ENCODE measurements around the gene TNFRSF6B. TPM values are rescaled to one million over a fixed set of nuclear protein-coding genes. Genes with fewer than 3 reads are reported as not detected.
"Not testable (repeated sequence)": the region's sequence is repeated elsewhere in the genome, so short reads cannot be mapped to it uniquely, and the experiment has no call there.

The TNFRSF6B gene
- total RNA-seq, 1 experiment from 2014 or later: not detected

GRCh38 chr20:63658749-63659187, 37.7 kb upstream of the TNFRSF6B start:
- Histone ChIP-seq H3K36me3 (ENCODE audit: low read depth) (peaks cover 8% of the 10 kb centered on the region), H3F3A (ENCODE audit: insufficient read depth, low read depth) (peaks cover 7% of the 10 kb centered on the region; the same call in 1 of the 2 replicates), H3K9me3 (ENCODE audit: insufficient read depth, low read depth) (no peaks in the 10 kb centered on the region), H3K4me3 (peak overlapping the region; percentile 90), H3K27ac (no peak overlapping the region), H3K9me2 (ENCODE audit: insufficient read depth) (no peaks in the 10 kb centered on the region), H2AFZ (peak overlapping the region; percentile 92), H3K4me2 (peak overlapping the region; percentile 96), H4K20me1 (ENCODE audit: insufficient read depth) (no peaks in the 10 kb centered on the region), H3K27me3 (ENCODE audit: insufficient read depth, low read depth) (no peaks in the 10 kb centered on the region), H3K4me1 (replicated peaks; ENCODE audit: insufficient read depth) (peaks cover 18% of the 10 kb centered on the region), H3K79me2 (ENCODE audit: low read depth) (peaks cover 25% of the 10 kb centered on the region)
- TSS peak; percentile 42 for BruUV-seq (replicated peaks)
- no peak for TF ChIP-seq CTCF (conservative IDR thresholded peaks at IDR 0.05)
- DNase-seq: no peak
- ChIA-PET POLR2A (ENCODE audit: unreplicated experiment) (interaction anchor here (0.8 to 1.0 kb wide), 2 partner anchors 40 to 206 kb away, joined by 3 to 5 read pairs; partner anchors contain the start of gene TPD52L2), CTCF (interaction anchor here (0.6 to 1.3 kb wide), 4 partner anchors 17 to 444 kb away, joined by 3 to 9 read pairs (median 4); partner anchors contain the start of gene PTK6)
- intact Hi-C loops (cut with micrococcal nuclease; ENCODE audit: unreplicated experiment): loop anchor here (1.0 kb wide), 1 partner anchor 24 kb away; no protein-coding TSS in a partner anchor

- no peak for DNase-seq
- Histone ChIP-seq H3K9me2 (ENCODE audit: insufficient read depth) (no peaks in the 10 kb centered on the region), H3K4me2 (peak overlapping the region; percentile 96), H3K4me1 (replicated peaks; ENCODE audit: insufficient read depth) (peaks cover 18% of the 10 kb centered on the region), H4K20me1 (ENCODE audit: insufficient read depth) (no peaks in the 10 kb centered on the region), H3K9me3 (ENCODE audit: insufficient read depth, low read depth) (no peaks in the 10 kb centered on the region), H3K36me3 (ENCODE audit: low read depth) (peaks cover 8% of the 10 kb centered on the region), H3F3A (ENCODE audit: insufficient read depth, low read depth) (peaks cover 6% of the 10 kb centered on the region; the same call in 1 of the 2 replicates), H3K79me2 (ENCODE audit: low read depth) (peaks cover 25% of the 10 kb centered on the region), H3K4me3 (peak overlapping the region; percentile 90), H2AFZ (peak overlapping the region; percentile 92), H3K27me3 (ENCODE audit: insufficient read depth, low read depth) (no peaks in the 10 kb centered on the region), H3K27ac (no peak overlapping the region)
- TF ChIP-seq EZH2 (IDR thresholded peaks at IDR 0.05; ENCODE audit: low read depth) (no peak), CTCF (conservative IDR thresholded peaks at IDR 0.05) (no peak)
- intact Hi-C loops (cut with micrococcal nuclease; ENCODE audit: unreplicated experiment): no loop called here
- POLR2A ChIA-PET (ENCODE audit: unreplicated experiment): no interaction called here
- no TSS peak for BruUV-seq (replicated peaks)
- CTCF ChIA-PET: no interaction called here
Observed at GRCh38 chr20:63659370-63659769, 37.1 kb upstream of the TNFRSF6B start.

GRCh38 chr20:63660174-63660573, 36.3 kb upstream of the TNFRSF6B start:
- H3K27me3 ChIP-seq (ENCODE audit: insufficient read depth, low read depth); DNase-seq; H4K20me1 ChIP-seq (ENCODE audit: insufficient read depth); H3F3A ChIP-seq (ENCODE audit: insufficient read depth, low read depth); H2AFZ ChIP-seq; POLR2A ChIA-PET (ENCODE audit: unreplicated experiment); H3K27ac ChIP-seq; intact Hi-C loops (cut with micrococcal nuclease; ENCODE audit: unreplicated experiment); H3K36me3 ChIP-seq (ENCODE audit: low read depth); H3K9me2 ChIP-seq (ENCODE audit: insufficient read depth); H3K4me2 ChIP-seq; H3K9me3 ChIP-seq (ENCODE audit: insufficient read depth, low read depth); H3K4me3 ChIP-seq; CTCF ChIA-PET; BruUV-seq (replicated peaks): not testable (repeated sequence)
- Histone ChIP-seq H3K4me1 (replicated peaks; ENCODE audit: insufficient read depth) (peaks cover 18% of the 10 kb centered on the region), H3K79me2 (ENCODE audit: low read depth) (peaks cover 25% of the 10 kb centered on the region)

GRCh38 chr20:63660622-63661021, 35.8 kb upstream of the TNFRSF6B start:
- Histone ChIP-seq H4K20me1 (ENCODE audit: insufficient read depth) (no peaks in the 10 kb centered on the region), H3K4me2 (no peak overlapping the region), H3K27ac (no peak overlapping the region), H3K9me2 (ENCODE audit: insufficient read depth) (no peaks in the 10 kb centered on the region), H3F3A (ENCODE audit: insufficient read depth, low read depth) (no peaks in the 10 kb centered on the region), H3K36me3 (ENCODE audit: low read depth) (peaks cover 8% of the 10 kb centered on the region), H3K9me3 (ENCODE audit: insufficient read depth, low read depth) (no peaks in the 10 kb centered on the region), H3K79me2 (ENCODE audit: low read depth) (peaks cover 25% of the 10 kb centered on the region), H3K4me3 (no peak overlapping the region), H3K4me1 (replicated peaks; ENCODE audit: insufficient read depth) (peaks cover 18% of the 10 kb centered on the region), H2AFZ (no peak overlapping the region), H3K27me3 (ENCODE audit: insufficient read depth, low read depth) (no peaks in the 10 kb centered on the region)
- ChIA-PET CTCF (no interaction called here), POLR2A (ENCODE audit: unreplicated experiment) (no interaction called here)
- no peak for TF ChIP-seq CTCF (conservative IDR thresholded peaks at IDR 0.05)
- no peak for TF ChIP-seq EZH2 (IDR thresholded peaks at IDR 0.05; ENCODE audit: low read depth)
- no TSS peak for BruUV-seq (replicated peaks)
- intact Hi-C loops (cut with micrococcal nuclease; ENCODE audit: unreplicated experiment): no loop called here
- no peak for DNase-seq

All from PC-9 (cell line).